ENCODE data around the gene PPARD. TPM values are rescaled to one million over a fixed set of nuclear protein-coding genes. Genes with fewer than 3 reads are reported as not detected.
A peak's percentile ranks its signal among the peaks of the same experiment; 100 is the strongest.

Gene PPARD
- total RNA-seq, 6 experiments from 2014 or later, result 5.2 to 18.8 (median 5.9) TPM

DNA sequence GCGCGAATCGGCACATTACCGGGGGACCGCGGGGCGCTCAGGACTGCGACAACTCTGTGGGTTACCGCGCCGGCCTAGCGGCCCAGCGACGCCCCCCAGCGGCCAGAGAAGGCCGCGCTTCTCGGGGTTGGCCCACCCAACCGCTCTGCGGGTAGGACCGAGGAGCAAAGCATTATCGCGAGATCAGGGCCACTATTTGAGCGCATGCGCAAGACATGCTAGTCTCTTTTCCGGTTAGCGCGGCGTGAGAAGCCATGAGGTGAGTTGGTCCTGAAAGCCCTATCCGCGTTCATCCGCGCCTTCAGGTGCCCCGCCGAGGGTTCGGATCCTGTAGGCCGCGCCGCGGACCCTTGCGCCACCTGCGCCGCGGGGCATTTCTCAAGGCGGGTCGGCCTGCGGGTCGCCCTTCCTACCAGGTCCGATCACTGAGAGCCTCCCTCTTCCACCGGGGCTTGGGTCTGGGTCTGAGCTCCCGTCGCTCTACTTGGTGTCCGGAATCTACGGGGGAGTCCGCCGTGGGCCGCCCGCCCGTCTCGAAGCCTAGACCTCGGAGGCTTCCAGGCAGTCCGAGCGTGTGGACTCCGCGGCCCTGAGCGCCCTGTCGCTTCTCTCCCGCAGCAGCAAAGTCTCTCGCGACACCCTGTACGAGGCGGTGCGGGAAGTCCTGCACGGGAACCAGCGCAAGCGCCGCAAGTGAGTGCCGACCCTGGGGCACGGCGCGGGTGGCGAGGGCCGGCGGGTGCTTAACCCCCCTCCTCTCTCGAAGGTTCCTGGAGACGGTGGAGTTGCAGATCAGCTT, 126.0 kb downstream of the PPARD start, which contains the start of gene RPL10A:
Gene RPL10A, plus strand, starts transcription at position 221 of the 799 bp plus-strand sequence. Its CDS starts 34 bp downstream, at position 255.
- no peaks in the 10 kb centered on the region for H3K27me3 ChIP-seq
- TF ChIP-seq, protein P1, sequence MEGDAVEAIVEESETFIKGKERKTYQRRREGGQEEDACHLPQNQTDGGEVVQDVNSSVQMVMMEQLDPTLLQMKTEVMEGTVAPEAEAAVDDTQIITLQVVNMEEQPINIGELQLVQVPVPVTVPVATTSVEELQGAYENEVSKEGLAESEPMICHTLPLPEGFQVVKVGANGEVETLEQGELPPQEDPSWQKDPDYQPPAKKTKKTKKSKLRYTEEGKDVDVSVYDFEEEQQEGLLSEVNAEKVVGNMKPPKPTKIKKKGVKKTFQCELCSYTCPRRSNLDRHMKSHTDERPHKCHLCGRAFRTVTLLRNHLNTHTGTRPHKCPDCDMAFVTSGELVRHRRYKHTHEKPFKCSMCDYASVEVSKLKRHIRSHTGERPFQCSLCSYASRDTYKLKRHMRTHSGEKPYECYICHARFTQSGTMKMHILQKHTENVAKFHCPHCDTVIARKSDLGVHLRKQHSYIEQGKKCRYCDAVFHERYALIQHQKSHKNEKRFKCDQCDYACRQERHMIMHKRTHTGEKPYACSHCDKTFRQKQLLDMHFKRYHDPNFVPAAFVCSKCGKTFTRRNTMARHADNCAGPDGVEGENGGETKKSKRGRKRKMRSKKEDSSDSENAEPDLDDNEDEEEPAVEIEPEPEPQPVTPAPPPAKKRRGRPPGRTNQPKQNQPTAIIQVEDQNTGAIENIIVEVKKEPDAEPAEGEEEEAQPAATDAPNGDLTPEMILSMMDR (IDR thresholded peaks at IDR 0.05), result peak; percentile 93 to 99 (median 96)
- TF ChIP-seq POLR2A (IDR thresholded peaks at IDR 0.05), result peak; percentile 90
- peak within 1 kb of the TSS; percentile 70 to 88 (median 76) for H3K4me3 ChIP-seq
- H3K36me3 ChIP-seq, result peaks cover 0 to 18% (median 7%) of the 10 kb centered on the region in 4 donors
- peak; percentile 90 to 95 (median 92) for ATAC-seq
- intact Hi-C loops (cut with DNase I), result no loop called here
- peak within 1 kb of the TSS; percentile 73 to 82 (median 75) for H3K27ac ChIP-seq
- no peaks in the 10 kb centered on the region for H3K9me3 ChIP-seq
- 0% methylated on average over 20 of the region's 86 CpGs for WGBS (ENCODE audit: insufficient coverage, low coverage, low lambda C conversion rate, missing lambda C conversion rate)
- peaks cover 0 to 36% (median 4%) of the 10 kb centered on the region in 4 donors for H3K4me1 ChIP-seq
- DNase-seq, result peak; percentile 95 to 96 (median 96)

DNA sequence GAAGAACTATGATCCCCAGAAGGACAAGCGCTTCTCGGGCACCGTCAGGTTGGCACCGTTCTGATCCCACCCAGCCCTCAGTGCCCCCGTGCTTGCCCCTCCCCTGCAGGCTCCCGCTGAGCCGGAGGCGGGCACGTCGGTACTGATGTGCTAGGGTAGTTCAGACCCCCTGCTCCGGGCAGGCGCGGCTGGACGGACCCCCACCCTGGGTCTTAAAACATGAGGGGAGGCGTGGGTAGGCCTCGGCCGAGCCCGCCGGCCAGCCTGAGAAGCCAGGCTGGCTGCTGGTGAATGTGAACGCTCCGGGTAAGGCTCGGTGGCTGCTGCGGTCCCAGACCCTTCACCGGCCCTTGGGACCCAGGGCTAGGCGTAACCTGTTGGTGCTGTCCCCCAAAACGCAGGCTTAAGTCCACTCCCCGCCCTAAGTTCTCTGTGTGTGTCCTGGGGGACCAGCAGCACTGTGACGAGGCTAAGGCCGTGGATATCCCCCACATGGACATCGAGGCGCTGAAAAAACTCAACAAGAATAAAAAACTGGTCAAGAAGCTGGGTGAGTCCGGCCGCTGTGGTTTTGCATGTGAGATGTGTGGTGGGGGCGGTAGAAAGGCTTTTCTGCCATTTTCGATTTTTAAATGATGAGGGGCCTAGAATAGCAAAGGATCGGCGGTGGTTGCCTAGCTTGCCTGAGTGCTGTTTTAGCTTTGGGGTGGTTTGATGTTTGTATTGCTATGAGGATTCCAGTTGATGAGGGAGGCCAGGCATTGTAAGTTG, 126.8 kb downstream of the PPARD start:
- Histone ChIP-seq H3K27ac (peak overlapping the region; percentile 73 to 82 (median 75)), H3K4me3 (peak overlapping the region; percentile 70 to 88 (median 76)), H3K9me3 (no peaks in the 10 kb centered on the region), H3K27me3 (no peaks in the 10 kb centered on the region), H3K36me3 (peaks cover 0 to 23% (median 7%) of the 10 kb centered on the region in 4 donors), H3K4me1 (peaks cover 0 to 30% (median 4%) of the 10 kb centered on the region in 4 donors)
- 30% methylated on average over 7 of the region's 37 CpGs for WGBS (ENCODE audit: insufficient coverage, low coverage, low lambda C conversion rate, missing lambda C conversion rate)
- peak; percentile 8 to 29 (median 14) for ATAC-seq
- DNase-seq, result peak in 1 of 3 donors; percentile 61
- intact Hi-C loops (cut with DNase I), result no loop called here
- TF ChIP-seq, protein P1 (IDR thresholded peaks at IDR 0.05), result no peak
- no peak for TF ChIP-seq POLR2A (IDR thresholded peaks at IDR 0.05)

DNA sequence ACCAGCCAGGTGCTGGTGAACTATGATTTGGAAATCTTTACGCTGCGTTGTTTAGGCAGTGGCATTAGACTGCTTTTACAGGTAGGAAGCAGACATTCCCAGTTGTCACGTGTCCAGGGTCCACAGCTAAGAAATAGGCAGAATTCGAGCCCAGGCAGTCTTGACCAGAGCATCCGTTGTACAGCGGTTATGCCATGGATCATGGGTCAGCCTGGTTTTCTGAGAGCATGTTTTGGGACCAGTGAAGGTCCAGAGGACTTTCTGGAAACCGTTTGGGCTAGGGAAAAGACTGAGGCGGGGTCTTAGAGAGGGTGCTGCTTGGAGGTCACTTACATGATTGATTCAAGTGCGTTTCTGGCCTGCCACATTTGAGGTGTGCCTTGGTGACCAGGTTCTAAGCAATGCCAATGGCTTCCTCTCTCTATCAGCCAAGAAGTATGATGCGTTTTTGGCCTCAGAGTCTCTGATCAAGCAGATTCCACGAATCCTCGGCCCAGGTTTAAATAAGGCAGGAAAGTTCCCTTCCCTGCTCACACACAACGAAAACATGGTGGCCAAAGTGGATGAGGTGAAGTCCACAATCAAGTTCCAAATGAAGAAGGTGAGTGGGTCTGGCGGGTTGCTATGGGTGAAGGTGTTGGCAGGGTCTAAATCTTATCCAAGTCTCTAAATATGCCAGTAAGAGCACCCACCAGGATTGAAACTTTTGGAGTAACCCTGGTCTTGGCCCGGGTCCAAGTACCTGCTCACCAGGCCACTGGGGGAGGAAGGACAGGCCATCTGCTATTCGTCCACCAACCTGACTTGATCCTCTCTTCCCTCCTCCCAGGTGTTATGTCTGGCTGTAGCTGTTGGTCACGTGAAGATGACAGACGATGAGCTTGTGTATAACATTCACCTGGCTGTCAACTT, 127.6 kb downstream of the PPARD start:
- H3K27me3 ChIP-seq, result no peaks in the 10 kb centered on the region
- H3K4me1 ChIP-seq, result peaks cover 0 to 30% (median 4%) of the 10 kb centered on the region in 4 donors
- no peaks in the 10 kb centered on the region for H3K9me3 ChIP-seq
- peak overlapping the region; percentile 70 to 88 (median 76) for H3K4me3 ChIP-seq
- ATAC-seq (no peak), DNase-seq (no peak)
- intact Hi-C loops (cut with DNase I), result no loop called here
- 51% methylated on average over 10 of the region's 18 CpGs for WGBS (ENCODE audit: insufficient coverage, low coverage, low lambda C conversion rate, missing lambda C conversion rate)
- TF ChIP-seq, protein P1 (IDR thresholded peaks at IDR 0.05), result no peak
- TF ChIP-seq POLR2A (IDR thresholded peaks at IDR 0.05), result no peak
- peaks cover 0 to 23% (median 7%) of the 10 kb centered on the region in 4 donors for H3K36me3 ChIP-seq
- H3K27ac ChIP-seq, result no peak overlapping the region

DNA sequence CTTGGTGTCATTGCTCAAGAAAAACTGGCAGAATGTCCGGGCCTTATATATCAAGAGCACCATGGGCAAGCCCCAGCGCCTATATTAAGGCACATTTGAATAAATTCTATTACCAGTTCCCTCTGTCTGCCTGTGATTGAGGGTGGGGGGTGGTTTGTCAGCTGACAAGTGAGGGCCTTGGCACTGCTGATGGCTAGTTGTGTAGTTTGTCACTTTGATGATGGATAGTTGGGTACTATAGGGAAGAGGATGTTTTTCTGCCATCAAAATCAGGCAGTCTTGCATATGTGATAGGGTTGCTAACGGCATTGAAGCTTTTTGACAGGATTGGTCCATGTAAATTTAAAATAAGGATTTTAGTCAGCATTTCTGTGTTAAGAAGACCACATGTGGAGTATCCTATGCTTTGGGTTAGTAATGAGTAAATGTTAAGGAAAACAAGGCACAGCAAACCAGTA, 128.3 kb downstream of the PPARD start:
- Histone ChIP-seq H3K27me3 (no peaks in the 10 kb centered on the region), H3K9me3 (no peaks in the 10 kb centered on the region), H3K4me3 (no peak overlapping the region), H3K4me1 (peaks cover 0 to 30% (median 4%) of the 10 kb centered on the region in 4 donors), H3K27ac (no peak overlapping the region), H3K36me3 (peaks cover 0 to 23% (median 7%) of the 10 kb centered on the region in 4 donors)
- intact Hi-C loops (cut with DNase I), result no loop called here
- WGBS (ENCODE audit: insufficient coverage, low coverage, low lambda C conversion rate, missing lambda C conversion rate), result 81% methylated on average over 1 of the region's 3 CpGs
- ATAC-seq, result no peak
- DNase-seq, result no peak
- TF ChIP-seq, protein P1 (IDR thresholded peaks at IDR 0.05), result no peak
- no peak for TF ChIP-seq POLR2A (IDR thresholded peaks at IDR 0.05)
